Neuronal stem cell (in vitro differentiated cells): ENCODE data around the gene TCAIM.
"Not testable (repeated sequence)": the region's sequence is repeated elsewhere in the genome, so short reads cannot be mapped to it uniquely, and the experiment has no call there.

Experiments used
- DNase-seq: peaks from one replicate; pipeline ENCODE4 v3.0.0-alpha.2; 2013; ENCODE audit warnings: low spot score
- H2AFZ ChIP-seq: one replicate; pipeline ENCODE4 v1.6.1; 2013; ENCODE audit warnings: mild to moderate bottlenecking, low read length, inconsistent platforms
- H2AK5ac ChIP-seq: 2 replicates; pipeline ENCODE4 v1.6.1; 2013; ENCODE audit warnings: low read depth, mild to moderate bottlenecking, inconsistent platforms, low read length, moderate library complexity, mixed read lengths
- H2BK120ac ChIP-seq: 2 replicates; pipeline ENCODE4 v1.6.1; 2013; ENCODE audit warnings: low read depth, mild to moderate bottlenecking, inconsistent platforms, low read length, moderate library complexity, mixed read lengths
- H2BK12ac ChIP-seq: one replicate; pipeline ENCODE4 v1.6.1; 2013; ENCODE audit warnings: low read length, inconsistent platforms
- H2BK15ac ChIP-seq: 2 replicates; pipeline ENCODE4 v1.6.1; 2013; ENCODE audit warnings: mild to moderate bottlenecking, low read length, inconsistent platforms, mixed read lengths
- H2BK5ac ChIP-seq: one replicate; pipeline ENCODE4 v1.6.1; 2013; ENCODE audit warnings: inconsistent platforms, mild to moderate bottlenecking, low read length, moderate library complexity
- H3K14ac ChIP-seq: one replicate; pipeline ENCODE4 v1.6.1; 2013; ENCODE audit warnings: low read length, inconsistent platforms
- H3K18ac ChIP-seq: 2 replicates; pipeline ENCODE4 v1.6.1; 2013; ENCODE audit warnings: low read length, inconsistent platforms
- H3K23ac ChIP-seq: 2 replicates; pipeline ENCODE4 v1.6.1; 2013; ENCODE audit warnings: low read depth, mild to moderate bottlenecking, mixed read lengths, low read length, inconsistent platforms; ENCODE audit not compliant: poor library complexity
- H3K27ac ChIP-seq: replicated peaks from 3 replicates; pipeline ENCODE4 v1.5.1; 2013; ENCODE audit warnings: low read length, inconsistent platforms
- H3K27me3 ChIP-seq, 3 experiments: 2 replicates each; pipeline ENCODE4 v1.6.1; 2013; ENCODE audit warnings: low read length in 3 of 3, mild to moderate bottlenecking in 2 of 3, inconsistent platforms in 1 of 3, low read depth in 1 of 3, mixed read lengths in 1 of 3, moderate library complexity in 1 of 3; ENCODE audit not compliant: control insufficient read depth in 3 of 3, insufficient read depth in 3 of 3
- H3K36me3 ChIP-seq, 2 donors: replicated peaks in 1 of 2; 2 replicates each; pipeline ENCODE4 v1.6.1; 2013; ENCODE audit warnings: low read length in 2 of 2; ENCODE audit not compliant: control insufficient read depth in 2 of 2, insufficient read depth in 2 of 2
- H3K4ac ChIP-seq: 2 replicates; pipeline ENCODE4 v1.6.1; 2013; ENCODE audit warnings: inconsistent platforms, mild to moderate bottlenecking, low read length, moderate library complexity
- H3K4me1 ChIP-seq, 2 donors: 1 replicate in 1 of 2; 2 replicates in 1 of 2; pipeline ENCODE4 v1.6.1; 2013; ENCODE audit warnings: low read length in 2 of 2, low read depth in 1 of 2; ENCODE audit not compliant: control insufficient read depth in 2 of 2, insufficient read depth in 1 of 2
- H3K4me2 ChIP-seq: one replicate; pipeline ENCODE4 v1.6.1; 2013; ENCODE audit warnings: mild to moderate bottlenecking, low read length, inconsistent platforms; ENCODE audit not compliant: insufficient read depth, poor library complexity, severe bottlenecking
- H3K4me3 ChIP-seq, 2 donors: 2 replicates each; pipeline ENCODE4 v1.5.1; 2013; ENCODE audit warnings: low read length in 2 of 2, mild to moderate bottlenecking in 2 of 2, inconsistent platforms in 1 of 2, moderate library complexity in 1 of 2
- H3K79me1 ChIP-seq: one replicate; pipeline ENCODE4 v1.6.1; 2013; ENCODE audit warnings: low read depth, mild to moderate bottlenecking, inconsistent platforms, low read length, moderate library complexity
- H3K9ac ChIP-seq: one replicate; pipeline ENCODE4 v1.6.1; 2013; ENCODE audit warnings: mild to moderate bottlenecking, low read depth, low read length, inconsistent platforms; ENCODE audit not compliant: poor library complexity
- H3K9me3 ChIP-seq, 2 donors: replicated peaks in 1 of 2; 2 replicates each; pipeline versions ENCODE3 to v1.6.1; 2013; ENCODE audit warnings: low read length in 2 of 2, mild to moderate bottlenecking in 2 of 2, inconsistent platforms in 1 of 2, low read depth in 1 of 2, mixed read lengths in 1 of 2, moderate library complexity in 1 of 2; ENCODE audit not compliant: control insufficient read depth in 2 of 2, insufficient read depth in 1 of 2
- H4K8ac ChIP-seq: one replicate; pipeline ENCODE4 v1.6.1; 2013; ENCODE audit warnings: low read depth, mild to moderate bottlenecking, inconsistent platforms, low read length, moderate library complexity
- H4K91ac ChIP-seq: one replicate; pipeline ENCODE4 v1.6.1; 2013; ENCODE audit warnings: low read length, low read depth, mild to moderate bottlenecking, inconsistent platforms; ENCODE audit not compliant: poor library complexity
- WGBS, 2 donors: extraction: QIAGEN DNeasy Blood & Tissue Kit; methylation state at CpG; one replicate each; pipeline ENCODE4 v1.1.7; 2013; ENCODE audit warnings: missing lambda C conversion rate in 2 of 2, mixed read lengths in 1 of 2; ENCODE audit not compliant: insufficient read length in 2 of 2, insufficient replicate concordance in 1 of 2; ENCODE audit errors: extremely low coverage in 2 of 2; 5-methylcytosine and 5-hydroxymethylcytosine counted together

Gene TCAIM

GRCh38 chr3:44342176-44342790 lies 3.7 kb downstream of the TCAIM start:
- no peak overlapping the region for H3K9ac ChIP-seq
- H3K4me1 ChIP-seq: peaks cover 5 to 10% of the 10 kb centered on the region in 2 donors
- H3K4me2 ChIP-seq: no peak overlapping the region
- peaks cover 0 to 10% of the 10 kb centered on the region in 2 donors for H3K36me3 ChIP-seq
- no CpG with 5 or more reads among the region's 1 CpG for WGBS, 2 donors
- no peak overlapping the region for H3K14ac ChIP-seq
- H3K27me3 ChIP-seq: no peaks in the 10 kb centered on the region
- no peak overlapping the region for H4K8ac ChIP-seq
- no peak overlapping the region for H2BK120ac ChIP-seq
- no peak overlapping the region for H3K4me3 ChIP-seq
- no peak overlapping the region for H2BK12ac ChIP-seq
- H3K79me1 ChIP-seq: no peaks in the 10 kb centered on the region
- H4K91ac ChIP-seq: no peak overlapping the region
- H2AK5ac ChIP-seq: no peak overlapping the region
- peaks cover 0 to 3% of the 10 kb centered on the region in 2 donors for H3K9me3 ChIP-seq
- no peak overlapping the region for H2BK15ac ChIP-seq
- H3K27ac ChIP-seq: no peak overlapping the region
- H3K18ac ChIP-seq: no peak overlapping the region
- no peak for DNase-seq
- H3K4ac ChIP-seq: no peak overlapping the region
- H3K23ac ChIP-seq: no peak overlapping the region
- no peak overlapping the region for H2BK5ac ChIP-seq
- no peak overlapping the region for H2AFZ ChIP-seq

GRCh38 chr3:44343421-44343820 lies 4.9 kb downstream of the TCAIM start:
- H3K36me3 ChIP-seq: peaks cover 0 to 10% of the 10 kb centered on the region in 2 donors
- DNase-seq: no peak
- no peak overlapping the region for H3K23ac ChIP-seq
- H3K4me2 ChIP-seq: no peak overlapping the region
- no peak overlapping the region for H3K18ac ChIP-seq
- H2BK15ac ChIP-seq: no peak overlapping the region
- no peak overlapping the region for H3K27ac ChIP-seq
- H2BK120ac ChIP-seq: no peak overlapping the region
- H2AK5ac ChIP-seq: no peak overlapping the region
- no peaks in the 10 kb centered on the region for H3K79me1 ChIP-seq
- no peak overlapping the region for H3K14ac ChIP-seq
- no peaks in the 10 kb centered on the region for H3K27me3 ChIP-seq
- peaks cover 0 to 3% of the 10 kb centered on the region in 2 donors for H3K9me3 ChIP-seq
- no peak overlapping the region for H3K4ac ChIP-seq
- no peak overlapping the region for H3K4me3 ChIP-seq
- H2AFZ ChIP-seq: no peak overlapping the region
- H4K91ac ChIP-seq: no peak overlapping the region
- no peak overlapping the region for H4K8ac ChIP-seq
- no peak overlapping the region for H3K9ac ChIP-seq
- H2BK12ac ChIP-seq: no peak overlapping the region
- H3K4me1 ChIP-seq: peaks cover 3 to 8% of the 10 kb centered on the region in 2 donors
- no peak overlapping the region for H2BK5ac ChIP-seq

- not testable (repeated sequence) for H2AK5ac ChIP-seq, H2BK120ac ChIP-seq, H2BK12ac ChIP-seq, H4K8ac ChIP-seq, H3K9me3 ChIP-seq, H3K27ac ChIP-seq, H3K23ac ChIP-seq, H3K79me1 ChIP-seq, H3K27me3 ChIP-seq, H3K4me2 ChIP-seq, H3K14ac ChIP-seq, H4K91ac ChIP-seq, H3K4ac ChIP-seq, H3K9ac ChIP-seq, H2BK5ac ChIP-seq, H3K4me3 ChIP-seq, H2AFZ ChIP-seq, H3K36me3 ChIP-seq, H3K4me1 ChIP-seq, H2BK15ac ChIP-seq, H3K18ac ChIP-seq, DNase-seq
- WGBS, 2 donors: no CpG with 5 or more reads among the region's 6 CpGs
These were observed 8.0 kb downstream of the TCAIM start for GRCh38 chr3:44346590-44346989.

GRCh38 chr3:44348993-44349392 lies 10.4 kb downstream of the TCAIM start:
- Histone ChIP-seq H3K36me3 (peaks cover 0 to 3% of the 10 kb centered on the region in 2 donors), H2AFZ (no peak overlapping the region), H2BK120ac (no peak overlapping the region), H2BK5ac (no peak overlapping the region), H3K79me1 (no peaks in the 10 kb centered on the region), H3K18ac (no peak overlapping the region), H3K4me3 (no peak overlapping the region), H3K14ac (no peak overlapping the region), H3K4ac (no peak overlapping the region), H3K27me3 (no peaks in the 10 kb centered on the region), H2AK5ac (no peak overlapping the region), H3K27ac (no peak overlapping the region), H3K4me1 (peaks cover 0 to 1% of the 10 kb centered on the region in 2 donors), H2BK12ac (no peak overlapping the region), H4K91ac (no peak overlapping the region), H3K9ac (no peak overlapping the region), H2BK15ac (no peak overlapping the region), H3K9me3 (peaks cover 2 to 5% of the 10 kb centered on the region in 2 donors), H4K8ac (no peak overlapping the region), H3K4me2 (no peak overlapping the region), H3K23ac (no peak overlapping the region)
- WGBS, 2 donors: no CpG with 5 or more reads among the region's 6 CpGs
- no peak for DNase-seq
